GM23338 (cell line): Measurements from ENCODE around the gene BMP15.

Experiments used
- CREB1 ChIP-seq: fragments of 250-450 bp; sonication (Bioruptor Pico); IDR thresholded peaks from 2 replicates; pipeline ENCODE4 v1.5.0; 2020; ENCODE audit warnings: low read depth, mild to moderate bottlenecking, moderate library complexity
- EZH2 ChIP-seq: fragments of 200-600 bp; sonication (generic); IDR thresholded peaks from one replicate; pipeline ENCODE4 v1.8.0; 2017; ENCODE audit warnings: antibody characterized with exemption, mild to moderate bottlenecking, low read depth; ENCODE audit not compliant: unreplicated experiment
- EZH2phosphoT487 ChIP-seq: fragments of 200-600 bp; sonication (generic); IDR thresholded peaks from one replicate; pipeline ENCODE4 v1.8.1; 2018; ENCODE audit warnings: antibody characterized with exemption; ENCODE audit not compliant: unreplicated experiment
- POLR2AphosphoS5 ChIP-seq: IDR thresholded peaks from 2 replicates; pipeline ENCODE4 v1.6.1; 2016; ENCODE audit warnings: antibody characterized with exemption, low read depth
- ZNF114 ChIP-seq: fragments of 250-450 bp; sonication (Bioruptor Pico); IDR thresholded peaks from 2 replicates; pipeline ENCODE4 v1.5.0; 2020; ENCODE audit warnings: mild to moderate bottlenecking, moderate library complexity
- TF ChIP-seq, protein P1 (sequence below), 2 experiments: fragments of 200-600 bp in 1 of 2; sonication (generic) in 1 of 2; conservative IDR thresholded peaks; 2 replicates each; pipeline versions ENCODE4 v1.5.1 to v1.6.1; 2016 to 2017; ENCODE audit warnings: antibody characterized with exemption in 2 of 2, low read depth in 2 of 2, mild to moderate bottlenecking in 2 of 2, moderate library complexity in 1 of 2
- TF ChIP-seq, protein P2 (sequence below): IDR thresholded peaks from one replicate; pipeline ENCODE4 v1.6.1; 2018; ENCODE audit warnings: antibody characterized with exemption; ENCODE audit not compliant: unreplicated experiment

DNA sequence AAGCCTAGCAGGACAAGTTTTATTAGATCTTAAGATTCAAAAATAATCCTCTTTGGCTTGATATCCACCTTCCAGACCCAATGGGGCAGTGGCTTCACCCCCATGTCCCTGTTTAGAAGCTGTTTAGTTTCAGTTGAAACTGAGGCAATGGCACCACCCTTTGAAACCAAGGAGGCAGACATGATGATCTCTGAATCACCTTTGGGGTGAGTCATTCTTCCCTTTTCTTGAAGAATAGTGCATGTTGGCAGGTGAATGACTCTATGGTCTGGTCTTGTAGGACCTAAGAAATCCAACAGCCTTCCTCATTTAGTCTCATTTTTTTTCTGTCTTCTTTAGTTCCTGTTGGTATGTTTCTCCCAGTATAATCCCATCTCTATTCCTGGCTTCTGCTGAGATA, 29.5 kb upstream of the BMP15 start:
- TF ChIP-seq, protein P1, sequence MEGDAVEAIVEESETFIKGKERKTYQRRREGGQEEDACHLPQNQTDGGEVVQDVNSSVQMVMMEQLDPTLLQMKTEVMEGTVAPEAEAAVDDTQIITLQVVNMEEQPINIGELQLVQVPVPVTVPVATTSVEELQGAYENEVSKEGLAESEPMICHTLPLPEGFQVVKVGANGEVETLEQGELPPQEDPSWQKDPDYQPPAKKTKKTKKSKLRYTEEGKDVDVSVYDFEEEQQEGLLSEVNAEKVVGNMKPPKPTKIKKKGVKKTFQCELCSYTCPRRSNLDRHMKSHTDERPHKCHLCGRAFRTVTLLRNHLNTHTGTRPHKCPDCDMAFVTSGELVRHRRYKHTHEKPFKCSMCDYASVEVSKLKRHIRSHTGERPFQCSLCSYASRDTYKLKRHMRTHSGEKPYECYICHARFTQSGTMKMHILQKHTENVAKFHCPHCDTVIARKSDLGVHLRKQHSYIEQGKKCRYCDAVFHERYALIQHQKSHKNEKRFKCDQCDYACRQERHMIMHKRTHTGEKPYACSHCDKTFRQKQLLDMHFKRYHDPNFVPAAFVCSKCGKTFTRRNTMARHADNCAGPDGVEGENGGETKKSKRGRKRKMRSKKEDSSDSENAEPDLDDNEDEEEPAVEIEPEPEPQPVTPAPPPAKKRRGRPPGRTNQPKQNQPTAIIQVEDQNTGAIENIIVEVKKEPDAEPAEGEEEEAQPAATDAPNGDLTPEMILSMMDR (conservative IDR thresholded peaks at IDR 0.05; ENCODE audit: low read depth in 2 of 2) = no peak
- no peak for TF ChIP-seq CREB1 (CRISPR knock-in tag)
- no peak for TF ChIP-seq POLR2AphosphoS5
- no peak for TF ChIP-seq ZNF114 (CRISPR knock-in tag)
- no peak for TF ChIP-seq EZH2
- TF ChIP-seq, protein P2, sequence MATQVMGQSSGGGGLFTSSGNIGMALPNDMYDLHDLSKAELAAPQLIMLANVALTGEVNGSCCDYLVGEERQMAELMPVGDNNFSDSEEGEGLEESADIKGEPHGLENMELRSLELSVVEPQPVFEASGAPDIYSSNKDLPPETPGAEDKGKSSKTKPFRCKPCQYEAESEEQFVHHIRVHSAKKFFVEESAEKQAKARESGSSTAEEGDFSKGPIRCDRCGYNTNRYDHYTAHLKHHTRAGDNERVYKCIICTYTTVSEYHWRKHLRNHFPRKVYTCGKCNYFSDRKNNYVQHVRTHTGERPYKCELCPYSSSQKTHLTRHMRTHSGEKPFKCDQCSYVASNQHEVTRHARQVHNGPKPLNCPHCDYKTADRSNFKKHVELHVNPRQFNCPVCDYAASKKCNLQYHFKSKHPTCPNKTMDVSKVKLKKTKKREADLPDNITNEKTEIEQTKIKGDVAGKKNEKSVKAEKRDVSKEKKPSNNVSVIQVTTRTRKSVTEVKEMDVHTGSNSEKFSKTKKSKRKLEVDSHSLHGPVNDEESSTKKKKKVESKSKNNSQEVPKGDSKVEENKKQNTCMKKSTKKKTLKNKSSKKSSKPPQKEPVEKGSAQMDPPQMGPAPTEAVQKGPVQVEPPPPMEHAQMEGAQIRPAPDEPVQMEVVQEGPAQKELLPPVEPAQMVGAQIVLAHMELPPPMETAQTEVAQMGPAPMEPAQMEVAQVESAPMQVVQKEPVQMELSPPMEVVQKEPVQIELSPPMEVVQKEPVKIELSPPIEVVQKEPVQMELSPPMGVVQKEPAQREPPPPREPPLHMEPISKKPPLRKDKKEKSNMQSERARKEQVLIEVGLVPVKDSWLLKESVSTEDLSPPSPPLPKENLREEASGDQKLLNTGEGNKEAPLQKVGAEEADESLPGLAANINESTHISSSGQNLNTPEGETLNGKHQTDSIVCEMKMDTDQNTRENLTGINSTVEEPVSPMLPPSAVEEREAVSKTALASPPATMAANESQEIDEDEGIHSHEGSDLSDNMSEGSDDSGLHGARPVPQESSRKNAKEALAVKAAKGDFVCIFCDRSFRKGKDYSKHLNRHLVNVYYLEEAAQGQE = no peak
- TF ChIP-seq EZH2phosphoT487 = no peak
